Kidney (tissue), 14 donors: ENCODE results near the gene SUMF1. TPM values are rescaled to one million over a fixed set of nuclear protein-coding genes. Genes with fewer than 3 reads are reported as not detected.

Source experiments
- DNase-seq, 5 donors: peaks; one replicate each; pipeline ENCODE4 v3.0.0-alpha.2; 2013 to 2020
- FAIRE-seq: peaks from 2 replicates; lab custom pipeline; 2012; peaks lifted over from hg19 to GRCh38; lab: Jason Lieb, UNC
- H3K27ac ChIP-seq, 2 donors: one replicate each; pipeline ENCODE4 v1.7.0; 2013; ENCODE audit warnings: low read depth in 2 of 2, low read length in 2 of 2, inconsistent platforms in 1 of 2
- H3K27me3 ChIP-seq: one replicate; pipeline ENCODE4 v1.7.1; 2013; ENCODE audit warnings: low read length, inconsistent platforms; ENCODE audit not compliant: control insufficient read depth, insufficient read depth
- H3K36me3 ChIP-seq, 3 donors: one replicate each; pipeline versions ENCODE4 v1.7.0 to v1.7.1; 2013; ENCODE audit warnings: low read length in 3 of 3, control low read depth in 1 of 3, inconsistent platforms in 1 of 3; ENCODE audit not compliant: insufficient read depth in 3 of 3, control insufficient read depth in 2 of 3
- H3K4me1 ChIP-seq, 3 donors: one replicate each; pipeline versions ENCODE4 v1.7.0 to v1.7.1; 2013; ENCODE audit warnings: low read length in 3 of 3, inconsistent platforms in 1 of 3, low read depth in 1 of 3; ENCODE audit not compliant: control insufficient read depth in 2 of 3, insufficient read depth in 2 of 3
- H3K4me3 ChIP-seq, 3 donors: one replicate each; pipeline versions ENCODE4 v1.7.0 to v1.8.1; 2013; ENCODE audit warnings: low read length in 3 of 3, control low read depth in 1 of 3, inconsistent platforms in 1 of 3
- H3K9ac ChIP-seq, 3 donors: one replicate each; pipeline versions ENCODE4 v1.7.0 to v1.7.1; 2013; ENCODE audit warnings: low read length in 3 of 3, control low read depth in 1 of 3, inconsistent platforms in 1 of 3
- H3K9me3 ChIP-seq, 3 donors: one replicate each; pipeline versions ENCODE4 v1.7.0 to v1.7.1; 2013; ENCODE audit warnings: low read length in 3 of 3, control low read depth in 1 of 3, inconsistent platforms in 1 of 3; ENCODE audit not compliant: control insufficient read depth in 2 of 3, insufficient read depth in 1 of 3
- CTCF ChIP-seq: IDR thresholded peaks from 3 replicates; pipeline ENCODE4 v1.5.1; 2012; ENCODE audit warnings: mild to moderate bottlenecking, moderate library complexity, borderline replicate concordance; ENCODE audit not compliant: insufficient read depth; ENCODE audit errors: extremely low read depth
- intact Hi-C: fragments of 100-400 bp; cut with DNase I; formaldehyde crosslinking; loops from one replicate; pipeline ENCODE4 v1.11.1; 2022
- polyA plus RNA-seq: library from polyadenylated mRNA; stranded (reverse); fragments of 350-450 nt; fragmentation: Illumina TruSeq; extraction: RNeasy Lipid Tissue Mini Kit (QIAGEN cat#74804); gene quantifications from one replicate; pipeline ENCODE4 v1.2.3, GENCODE V29; 2014; ENCODE audit warnings: low read depth, low replicate concordance; ENCODE audit not compliant: insufficient read depth
- total RNA-seq: library from RNA; stranded (reverse); fragmentation: NEBNext Ultra II Directional; extraction: Animal tissue kit (Norgen Biotek cat#: 25700); gene quantifications from one replicate; pipeline ENCODE4 v1.2.1, GENCODE V29; 2021
- donor health status: control.
- donor health status: control.
- donor health status: control.
- donor health status: control.
- donor health status: control.
- donor health status: DM: yes; HTN: yes; CAD: no.
- donor health status: Normal renal cell carcinoma (clear cell type).

The SUMF1 gene
- total and polyA plus RNA-seq, 2 donors from 2014 or later = 50.1 to 50.6 TPM

DNA sequence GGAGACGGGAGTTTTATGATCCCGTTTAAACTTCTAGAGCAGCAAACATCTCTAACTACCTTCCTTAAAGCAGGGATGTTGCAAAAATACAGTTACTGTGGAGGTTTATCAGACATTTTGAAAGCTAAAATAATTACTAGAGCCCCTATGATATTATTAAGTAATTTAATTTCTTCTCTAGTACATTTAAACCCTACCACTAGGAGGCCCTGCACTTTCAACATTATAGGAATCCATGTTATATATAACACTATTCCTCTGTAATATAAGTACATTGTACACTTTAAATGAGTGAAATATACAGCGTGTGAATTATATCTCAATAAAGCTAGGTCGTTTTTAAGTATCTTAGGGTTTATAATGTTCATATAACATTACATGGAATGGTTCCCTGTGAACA is 152.4 kb downstream of the SUMF1 start:
- Histone ChIP-seq H3K4me3 (no peak overlapping the region), H3K9ac (no peak overlapping the region), H3K4me1 (peaks cover 0 to under 1% (median 0%) of the 10 kb centered on the region in 3 donors), H3K27ac (no peak overlapping the region), H3K36me3 (peaks cover 0 to 3% (median 0%) of the 10 kb centered on the region in 3 donors), H3K9me3 (no peaks in the 10 kb centered on the region), H3K27me3 (no peaks in the 10 kb centered on the region)
- FAIRE-seq = no peak
- intact Hi-C loops = no loop called here
- no peak for TF ChIP-seq CTCF
- DNase-seq = no peak

- no peak for FAIRE-seq
- TF ChIP-seq CTCF = no peak
- intact Hi-C loops = no loop called here
Measured at GRCh38 chr3:4313606-4314293, 153.3 kb downstream of the SUMF1 start.

DNA sequence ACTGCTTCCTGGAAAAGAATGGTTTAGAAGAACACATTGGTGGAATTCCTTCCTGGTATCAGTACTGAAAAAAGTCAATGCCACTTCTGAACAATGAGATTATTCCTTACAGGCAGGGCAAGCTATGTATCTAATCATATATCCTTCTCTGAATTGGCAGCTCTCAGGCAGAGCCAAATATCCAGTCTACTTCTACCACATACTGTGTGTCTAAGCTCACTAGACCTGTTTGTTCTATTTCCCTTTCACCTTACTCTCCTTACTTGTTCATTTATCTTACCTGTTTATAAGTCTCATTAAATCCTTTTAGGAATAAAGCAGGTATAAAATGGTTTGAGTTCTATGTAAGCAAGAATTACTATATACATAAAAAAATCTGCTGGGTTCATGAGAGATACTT is 155.6 kb downstream of the SUMF1 start:
- no peak for DNase-seq
- no peak for FAIRE-seq
- no peak for TF ChIP-seq CTCF
- intact Hi-C loops = no loop called here
- no peak overlapping the region for H3K9ac ChIP-seq
- no peaks in the 10 kb centered on the region for H3K9me3 ChIP-seq
- no peaks in the 10 kb centered on the region for H3K36me3 ChIP-seq
- no peak overlapping the region for H3K27ac ChIP-seq
- peaks cover 0 to 9% (median 2%) of the 10 kb centered on the region in 3 donors for H3K4me1 ChIP-seq
- no peaks in the 10 kb centered on the region for H3K27me3 ChIP-seq
- H3K4me3 ChIP-seq = no peak overlapping the region

More at GRCh38 chr3:4313606-4314293, 153.3 kb downstream of the SUMF1 start:
- no peaks in the 10 kb centered on the region for H3K27me3 ChIP-seq
- no peak overlapping the region for H3K9ac ChIP-seq
- H3K27ac ChIP-seq = no peak overlapping the region
- H3K4me3 ChIP-seq = no peak overlapping the region
- no peak for DNase-seq
- peaks cover 0 to 3% (median 0%) of the 10 kb centered on the region in 3 donors for H3K36me3 ChIP-seq
- no peaks in the 10 kb centered on the region for H3K9me3 ChIP-seq
- H3K4me1 ChIP-seq = peaks cover 0 to 9% (median 0%) of the 10 kb centered on the region in 3 donors

Other genes starting within 250 kb of the SUMF1 start
- gene SETMAR, start 163.9 kb downstream of the SUMF1 start, total RNA-seq = 16.0 TPM
- gene SETMAR, start 163.9 kb downstream of the SUMF1 start, polyA plus RNA-seq = 21.4 TPM
- gene ITPR1, start 26.1 kb upstream of the SUMF1 start, total RNA-seq = 81.2 TPM
- gene ITPR1, start 26.1 kb upstream of the SUMF1 start, polyA plus RNA-seq = 30.2 TPM